Uterus (tissue), 2 donors: Measurements from ENCODE around the gene CXCR5.

Source experiments
- POLR2A ChIP-seq, 2 donors: fragments of 450-650 bp; IDR thresholded peaks; one replicate each; pipeline ENCODE4 v1.6.1; 2016; ENCODE audit warnings: antibody characterized with exemption in 2 of 2, mild to moderate bottlenecking in 1 of 2, moderate library complexity in 1 of 2
- TF ChIP-seq, protein P1 (sequence below), 4 experiments: fragments of 200-600 bp in 2 of 4; fragments of 450-650 bp in 2 of 4; sonication (generic) in 2 of 4; IDR thresholded peaks; one replicate each; pipeline ENCODE4 v1.5.1; 2016 to 2019; ENCODE audit warnings: antibody characterized with exemption in 4 of 4, mild to moderate bottlenecking in 2 of 4, moderate library complexity in 1 of 4

GRCh38 chr11:118842369-118842768, 41.3 kb upstream of the CXCR5 start:
- TF ChIP-seq, protein P1, sequence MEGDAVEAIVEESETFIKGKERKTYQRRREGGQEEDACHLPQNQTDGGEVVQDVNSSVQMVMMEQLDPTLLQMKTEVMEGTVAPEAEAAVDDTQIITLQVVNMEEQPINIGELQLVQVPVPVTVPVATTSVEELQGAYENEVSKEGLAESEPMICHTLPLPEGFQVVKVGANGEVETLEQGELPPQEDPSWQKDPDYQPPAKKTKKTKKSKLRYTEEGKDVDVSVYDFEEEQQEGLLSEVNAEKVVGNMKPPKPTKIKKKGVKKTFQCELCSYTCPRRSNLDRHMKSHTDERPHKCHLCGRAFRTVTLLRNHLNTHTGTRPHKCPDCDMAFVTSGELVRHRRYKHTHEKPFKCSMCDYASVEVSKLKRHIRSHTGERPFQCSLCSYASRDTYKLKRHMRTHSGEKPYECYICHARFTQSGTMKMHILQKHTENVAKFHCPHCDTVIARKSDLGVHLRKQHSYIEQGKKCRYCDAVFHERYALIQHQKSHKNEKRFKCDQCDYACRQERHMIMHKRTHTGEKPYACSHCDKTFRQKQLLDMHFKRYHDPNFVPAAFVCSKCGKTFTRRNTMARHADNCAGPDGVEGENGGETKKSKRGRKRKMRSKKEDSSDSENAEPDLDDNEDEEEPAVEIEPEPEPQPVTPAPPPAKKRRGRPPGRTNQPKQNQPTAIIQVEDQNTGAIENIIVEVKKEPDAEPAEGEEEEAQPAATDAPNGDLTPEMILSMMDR (IDR thresholded peaks at IDR 0.05) = no peak
- TF ChIP-seq POLR2A (IDR thresholded peaks at IDR 0.05) = no peak
